HFFc6 (cell line): ENCODE measurements around the gene ATAD3A. TPM values are rescaled to one million over a fixed set of nuclear protein-coding genes. Genes with fewer than 3 reads are reported as not detected.
A peak's percentile ranks its signal among the peaks of the same experiment; 100 is the strongest.
"Not testable (repeated sequence)": the region's sequence is repeated elsewhere in the genome, so short reads cannot be mapped to it uniquely, and the experiment has no call there.

Experiments
- DNase-seq: peaks from one replicate; pipeline ENCODE4 v3.0.0-alpha.2; 2018
- H3K27ac Mint-ChIP-seq: 2 replicates; pipeline ENCODE4 v1.8.0; 2020; ENCODE audit warnings: mild to moderate bottlenecking, mixed read lengths
- H3K27me3 Mint-ChIP-seq: 2 replicates; pipeline ENCODE4 v1.8.0; 2021; ENCODE audit warnings: mild to moderate bottlenecking, moderate library complexity, mixed read lengths; ENCODE audit not compliant: insufficient read depth
- H3K36me3 Mint-ChIP-seq: 2 replicates; pipeline ENCODE4 v1.8.0; 2021; ENCODE audit warnings: low read depth, mixed read lengths
- H3K4me1 Mint-ChIP-seq: 2 replicates; pipeline ENCODE4 v1.8.0; 2020; ENCODE audit warnings: low read depth, mixed read lengths
- H3K4me3 Mint-ChIP-seq: 2 replicates; pipeline ENCODE4 v1.8.0; 2020; ENCODE audit warnings: mild to moderate bottlenecking, moderate library complexity, mixed read lengths
- H3K9me3 Mint-ChIP-seq: 2 replicates; pipeline ENCODE4 v1.8.0; 2020; ENCODE audit warnings: mild to moderate bottlenecking, mixed read lengths
- CTCF ChIP-seq: fragments of 200-600 bp; sonication (generic); IDR thresholded peaks from 2 replicates; pipeline ENCODE4 v1.5.0; 2021; ENCODE audit warnings: antibody characterized with exemption, mild to moderate bottlenecking
- total RNA-seq, 6 experiments: library from RNA; stranded (reverse); fragmentation: NEBNext Ultra II Directional; extraction: Animal tissue kit (Norgen Biotek cat#: 25700); gene quantifications; 2 replicates in 1 of 6; 3 replicates in 5 of 6; pipeline ENCODE4 v1.2.3, GENCODE V29; 2021

ATAD3A gene
- total RNA-seq, 6 experiments from 2014 or later = 48.7 to 61.5 (median 54.0) TPM

- DNase-seq, H3K4me1 Mint-ChIP-seq, H3K9me3 Mint-ChIP-seq, H3K4me3 Mint-ChIP-seq, H3K27me3 Mint-ChIP-seq, H3K27ac Mint-ChIP-seq, H3K36me3 Mint-ChIP-seq: not testable (repeated sequence)
- 0 out of 2 replicates have a peak, but pooled peaks have one; percentile 4 for TF ChIP-seq CTCF
Measured at GRCh38 chr1:1505366-1505798, 6.6 kb upstream of the ATAD3A start.

DNA sequence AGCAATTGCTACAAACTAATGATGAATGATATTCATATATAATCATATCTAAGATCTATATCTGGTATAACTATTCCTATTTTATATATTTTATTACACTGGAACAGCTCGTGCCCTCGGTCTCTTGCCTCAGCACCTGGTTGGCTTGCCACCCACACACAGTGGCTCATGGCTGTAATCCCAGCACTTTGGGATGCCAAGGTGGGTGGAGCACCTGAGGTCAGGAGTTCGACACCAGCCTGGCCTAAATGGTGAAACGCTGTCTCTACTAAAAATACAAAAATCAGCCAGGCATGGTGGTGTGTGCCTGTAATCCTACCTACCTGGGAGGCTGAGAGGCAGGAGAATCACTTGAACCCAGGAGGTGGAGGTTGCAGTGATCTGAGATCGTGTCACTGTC is 6.2 kb upstream of the ATAD3A start:
- DNase-seq, H3K9me3 Mint-ChIP-seq, H3K4me1 Mint-ChIP-seq, H3K27me3 Mint-ChIP-seq, H3K4me3 Mint-ChIP-seq, H3K36me3 Mint-ChIP-seq, H3K27ac Mint-ChIP-seq: not testable (repeated sequence)

DNA sequence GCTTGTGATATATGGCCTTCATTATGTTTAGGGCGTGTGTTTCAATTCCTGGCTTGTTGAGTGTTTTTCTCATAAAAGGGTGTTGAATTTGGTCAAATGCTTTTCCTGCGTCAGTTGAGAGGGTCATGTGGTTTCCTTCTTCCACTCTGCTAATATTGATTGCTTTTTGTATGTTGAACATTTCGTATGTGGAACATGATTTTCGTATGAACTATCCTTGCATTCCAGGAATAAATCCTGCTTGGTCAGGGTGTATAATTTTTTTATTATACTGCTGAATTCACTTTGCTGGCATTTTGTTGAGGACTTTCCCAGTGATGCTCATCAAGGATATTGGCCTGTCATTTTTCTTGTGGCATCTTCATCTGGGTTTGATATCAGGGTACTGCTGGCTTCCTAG is 4.7 kb upstream of the ATAD3A start:
- H3K27me3 Mint-ChIP-seq = peaks cover 4% of the 10 kb centered on the region; the same call in 1 of the 2 replicates
- H3K4me3 Mint-ChIP-seq = no peak overlapping the region
- H3K9me3 Mint-ChIP-seq = no peaks in the 10 kb centered on the region
- H3K36me3 Mint-ChIP-seq = peaks cover 8% of the 10 kb centered on the region
- H3K4me1 Mint-ChIP-seq = peaks cover 8% of the 10 kb centered on the region
- TF ChIP-seq CTCF = no peak
- no peak overlapping the region for H3K27ac Mint-ChIP-seq
- no peak for DNase-seq

DNA sequence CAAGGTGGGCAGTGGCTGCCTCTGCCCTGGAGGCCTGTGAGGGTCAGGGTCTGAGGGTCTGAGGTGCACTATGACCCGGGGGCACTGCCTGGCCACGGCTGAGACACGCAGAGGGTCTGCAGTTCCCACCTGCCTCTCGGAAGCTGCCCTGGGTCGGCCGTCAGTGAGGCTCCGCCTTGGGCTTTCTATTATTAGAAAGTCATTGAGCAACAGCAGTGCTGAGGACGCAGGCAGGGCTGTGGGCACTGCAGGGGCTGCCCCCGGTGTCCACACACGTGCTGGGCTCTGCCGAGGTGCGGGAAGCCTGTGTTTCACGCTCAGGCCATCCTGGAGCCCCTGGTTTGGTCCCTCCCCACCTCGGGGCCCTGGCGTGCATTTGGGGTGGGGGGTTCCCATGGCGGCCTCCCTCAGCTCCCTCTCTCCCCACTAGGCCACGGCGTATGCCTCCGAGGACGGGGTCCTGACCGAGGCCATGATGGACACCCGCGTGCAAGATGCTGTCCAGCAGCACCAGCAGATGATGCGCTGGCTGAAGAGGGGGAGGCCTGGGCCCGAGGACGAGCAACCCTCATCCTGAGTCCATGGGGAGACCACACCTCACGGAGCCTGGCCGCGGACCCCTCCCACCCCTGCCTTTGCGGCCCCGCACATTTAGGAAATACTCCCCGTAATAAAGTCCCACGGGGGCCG is 3.0 kb upstream of the ATAD3A start:
- H3K4me3 Mint-ChIP-seq, H3K9me3 Mint-ChIP-seq, DNase-seq, H3K27ac Mint-ChIP-seq, H3K4me1 Mint-ChIP-seq, H3K36me3 Mint-ChIP-seq, H3K27me3 Mint-ChIP-seq: not testable (repeated sequence)

DNA sequence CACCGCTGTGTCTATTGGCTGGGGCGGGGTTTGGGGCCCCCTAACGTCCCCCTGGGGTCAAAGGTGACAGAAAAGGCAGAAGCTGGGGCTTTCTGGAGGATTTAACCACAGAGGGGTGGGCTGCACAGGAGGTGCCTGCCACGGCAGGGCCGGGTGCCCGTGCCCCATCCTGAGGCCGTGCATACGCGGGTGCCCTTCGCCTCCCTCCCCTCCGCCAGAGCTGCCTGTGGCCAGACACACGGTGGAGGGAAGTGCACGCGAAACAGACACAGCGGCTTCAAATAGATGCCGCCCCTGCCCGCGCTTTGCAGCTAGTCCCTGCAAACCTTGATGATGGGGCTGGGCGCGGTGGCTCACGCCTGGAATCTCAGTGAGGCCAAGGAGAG is 2.5 kb upstream of the ATAD3A start:
- H3K4me1 Mint-ChIP-seq, H3K9me3 Mint-ChIP-seq, H3K4me3 Mint-ChIP-seq, H3K36me3 Mint-ChIP-seq, H3K27ac Mint-ChIP-seq, DNase-seq, H3K27me3 Mint-ChIP-seq: not testable (repeated sequence)

GRCh38 chr1:1510912-1511532 is 940 bp upstream of the ATAD3A start:
- H3K27me3 Mint-ChIP-seq = no peaks in the 10 kb centered on the region
- peaks cover 8% of the 10 kb centered on the region for H3K4me1 Mint-ChIP-seq
- no peak for DNase-seq
- H3K36me3 Mint-ChIP-seq = peaks cover 8% of the 10 kb centered on the region
- H3K4me3 Mint-ChIP-seq = peak overlapping the region; percentile 89
- no peaks in the 10 kb centered on the region for H3K9me3 Mint-ChIP-seq
- peak overlapping the region; percentile 92 for H3K27ac Mint-ChIP-seq
- TF ChIP-seq CTCF = peak; percentile 15; the same call in 1 of the 2 replicates

DNA sequence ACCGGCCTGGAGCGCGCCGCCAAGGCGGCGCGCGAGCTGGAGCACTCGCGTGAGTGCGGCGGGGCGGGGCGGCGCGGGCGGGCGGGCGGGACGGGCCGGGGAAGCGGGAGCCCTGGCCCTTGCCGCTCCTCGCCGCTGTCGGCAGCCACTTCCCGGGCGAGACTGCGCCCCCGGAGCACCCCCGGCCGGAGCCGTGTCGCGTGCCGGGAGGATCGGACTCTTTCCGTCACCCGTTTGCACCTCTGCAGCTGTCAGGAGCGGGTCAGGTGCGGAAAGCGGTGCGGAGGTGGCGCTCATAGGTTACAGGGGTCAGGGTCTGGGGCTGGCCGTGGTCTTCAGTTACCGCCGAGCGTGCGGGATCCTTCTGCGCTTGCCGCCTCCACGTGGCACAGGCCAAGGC is 463 bp downstream of the ATAD3A start:
- Mint-ChIP-seq H3K27ac (peak overlapping the region; percentile 80; the same call in 1 of the 2 replicates), H3K4me3 (peak overlapping the region; percentile 88)
- DNase-seq, H3K27me3 Mint-ChIP-seq, H3K36me3 Mint-ChIP-seq, H3K4me1 Mint-ChIP-seq, H3K9me3 Mint-ChIP-seq: not testable (repeated sequence)

DNA sequence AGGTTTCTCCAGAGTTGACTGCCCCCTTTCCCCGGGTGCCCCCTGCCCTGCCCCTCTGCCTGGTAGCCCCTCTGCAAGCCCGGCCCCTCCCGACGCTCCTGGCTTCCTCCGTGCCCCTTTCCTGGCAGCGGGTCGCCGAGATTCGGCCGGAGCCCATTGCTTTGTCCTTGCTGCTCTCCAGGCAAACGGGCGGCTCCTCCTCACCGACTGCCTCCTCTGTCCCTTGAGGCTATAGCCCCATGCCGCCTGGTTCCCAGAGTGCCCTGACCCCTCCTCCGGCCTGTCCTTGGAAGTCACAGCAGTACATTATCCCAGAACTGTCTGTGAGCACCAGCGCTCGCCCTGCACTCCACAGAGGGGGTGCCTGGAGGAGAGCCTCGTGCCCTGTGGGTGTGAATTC is 1.7 kb downstream of the ATAD3A start:
- H3K27me3 Mint-ChIP-seq, H3K4me1 Mint-ChIP-seq, DNase-seq, H3K36me3 Mint-ChIP-seq, H3K9me3 Mint-ChIP-seq: not testable (repeated sequence)
- peak overlapping the region; percentile 51; the same call in 1 of the 2 replicates for H3K27ac Mint-ChIP-seq
- H3K4me3 Mint-ChIP-seq = peak overlapping the region; percentile 80

- H3K36me3 Mint-ChIP-seq, DNase-seq, H3K9me3 Mint-ChIP-seq, H3K27ac Mint-ChIP-seq, H3K4me3 Mint-ChIP-seq, H3K27me3 Mint-ChIP-seq, H3K4me1 Mint-ChIP-seq: not testable (repeated sequence)
Measured at GRCh38 chr1:1514376-1514775, 2.4 kb downstream of the ATAD3A start.

DNA sequence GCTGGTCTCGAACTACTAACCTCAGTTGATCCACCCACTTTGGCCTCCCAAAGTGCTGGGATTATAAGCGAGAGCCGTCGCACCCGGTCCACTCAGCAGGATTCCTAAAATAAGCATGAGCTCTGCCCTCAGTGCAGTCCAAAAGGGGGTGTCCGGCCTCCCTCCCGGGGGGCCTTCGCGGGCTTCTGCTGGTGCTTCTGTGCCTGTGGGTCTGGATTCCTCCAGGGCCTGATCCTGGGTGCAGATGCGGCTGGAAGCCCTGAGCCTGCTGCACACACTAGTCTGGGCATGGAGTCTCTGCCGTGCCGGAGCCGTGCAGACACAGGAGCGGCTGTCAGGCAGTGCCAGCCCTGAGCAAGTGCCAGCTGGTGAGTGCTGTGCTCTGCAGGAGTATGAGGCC is 5.0 kb downstream of the ATAD3A start:
- H3K36me3 Mint-ChIP-seq, DNase-seq, H3K27me3 Mint-ChIP-seq, H3K4me1 Mint-ChIP-seq, H3K9me3 Mint-ChIP-seq, H3K27ac Mint-ChIP-seq, H3K4me3 Mint-ChIP-seq: not testable (repeated sequence)
